Endodermal cell (in vitro differentiated cells): ENCODE results near the gene STK17B. TPM values are rescaled to one million over a fixed set of nuclear protein-coding genes. Genes with fewer than 3 reads are reported as not detected.

Experiments used
- DNase-seq: peaks from one replicate; pipeline ENCODE4 v3.0.0-alpha.2; 2017
- H3K27ac ChIP-seq: 2 replicates; pipeline ENCODE4 v1.5.1; 2013; ENCODE audit warnings: mild to moderate bottlenecking, low read depth, low read length, moderate library complexity
- H3K27me3 ChIP-seq: 2 replicates; pipeline ENCODE4 v1.6.1; 2013; ENCODE audit warnings: mild to moderate bottlenecking, low read length, moderate library complexity; ENCODE audit not compliant: insufficient read depth, control insufficient read depth, poor library complexity, severe bottlenecking
- H3K36me3 ChIP-seq: 2 replicates; pipeline ENCODE4 v1.7.0; 2013; ENCODE audit warnings: mild to moderate bottlenecking, low read length, moderate library complexity; ENCODE audit not compliant: control insufficient read depth, insufficient read depth
- H3K4me1 ChIP-seq: one replicate; pipeline ENCODE4 v1.7.0; 2013; ENCODE audit warnings: low read length; ENCODE audit not compliant: control insufficient read depth, insufficient read depth
- H3K4me3 ChIP-seq: 2 replicates; pipeline ENCODE4 v1.5.1; 2013; ENCODE audit warnings: mild to moderate bottlenecking, low read length, moderate library complexity
- H3K9ac ChIP-seq: 2 replicates; pipeline ENCODE4 v1.6.1; 2013; ENCODE audit warnings: mild to moderate bottlenecking, low read length, moderate library complexity; ENCODE audit not compliant: poor library complexity, severe bottlenecking; ENCODE audit errors: extremely low read depth
- H3K9me3 ChIP-seq: 2 replicates; pipeline ENCODE4 v1.6.1; 2013; ENCODE audit warnings: mild to moderate bottlenecking, low read length, moderate library complexity; ENCODE audit not compliant: control insufficient read depth
- H3K27ac Mint-ChIP-seq: 2 replicates; pipeline ENCODE4 v1.8.0; 2020; ENCODE audit warnings: mixed read lengths
- H3K27me3 Mint-ChIP-seq: 2 replicates; pipeline ENCODE4 v1.8.0; 2021; ENCODE audit warnings: mild to moderate bottlenecking, mixed read lengths; ENCODE audit not compliant: insufficient read depth
- H3K36me3 Mint-ChIP-seq: 2 replicates; pipeline ENCODE4 v1.8.0; 2020; ENCODE audit warnings: low read depth, mixed read lengths
- H3K4me1 Mint-ChIP-seq: 2 replicates; pipeline ENCODE4 v1.8.0; 2020; ENCODE audit warnings: mixed read lengths
- H3K4me3 Mint-ChIP-seq: 2 replicates; pipeline ENCODE4 v1.8.0; 2020; ENCODE audit warnings: mild to moderate bottlenecking, moderate library complexity, mixed read lengths
- H3K9me3 Mint-ChIP-seq: 2 replicates; pipeline ENCODE4 v1.8.0; 2020; ENCODE audit warnings: mild to moderate bottlenecking, mixed read lengths
- WGBS, 2 experiments: methylation state at CpG; one replicate each; pipeline versions ENCODE4 v1.1.5 to v1.1.7; 2013; ENCODE audit warnings: missing lambda C conversion rate in 2 of 2, mixed read lengths in 1 of 2; ENCODE audit not compliant: insufficient coverage in 1 of 2, insufficient read length in 1 of 2; 5-methylcytosine and 5-hydroxymethylcytosine counted together
- total RNA-seq, 2 donors: library from RNA; stranded (reverse); fragmentation: NEBNext Ultra II Directional in 1 of 2; extraction: Animal tissue kit (Norgen Biotek cat#: 25700) in 1 of 2; gene quantifications; 2 replicates in 1 of 2; 3 replicates in 1 of 2; pipeline ENCODE4 v1.2.1, GENCODE V29; 2021
- TF ChIP-seq, protein P1 (sequence below): fragments of 200-600 bp; sonication (generic); conservative IDR thresholded peaks from 2 replicates; pipeline ENCODE4 v1.5.0; 2021; ENCODE audit warnings: antibody characterized with exemption, mild to moderate bottlenecking

STK17B gene
- total RNA-seq, 2 donors from 2014 or later: 6.2 to 10.8 TPM

DNA sequence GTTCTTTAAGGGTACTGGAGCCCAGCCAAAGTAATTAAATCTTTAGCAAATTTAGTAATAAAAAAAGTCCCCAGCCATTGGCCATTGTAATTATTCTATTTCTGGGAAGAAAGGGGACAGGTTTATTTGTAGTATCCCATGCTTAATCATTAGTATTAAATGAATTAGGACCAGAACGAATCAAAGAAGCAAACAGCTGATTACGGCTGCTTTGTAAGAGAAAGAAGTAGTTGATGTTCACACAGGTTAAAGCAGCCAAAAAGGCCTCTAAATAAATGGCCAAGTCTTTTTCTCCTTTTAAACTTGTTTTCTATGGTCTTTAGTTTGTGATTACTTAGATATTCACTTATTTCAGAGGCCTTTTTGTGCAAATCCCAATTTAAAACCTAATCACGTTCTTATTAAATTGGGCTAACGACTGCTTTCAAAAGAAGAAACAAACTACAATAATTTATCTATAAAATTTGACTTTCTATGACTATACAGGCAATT is 54.1 kb downstream of the STK17B start:
- no peak overlapping the region for H3K27ac ChIP-seq
- no peaks in the 10 kb centered on the region for H3K36me3 ChIP-seq
- peaks cover 3% of the 10 kb centered on the region for H3K4me1 ChIP-seq
- Mint-ChIP-seq H3K36me3 (no peaks in the 10 kb centered on the region), H3K4me1 (peaks cover 16% of the 10 kb centered on the region), H3K27ac (no peak overlapping the region), H3K9me3 (no peaks in the 10 kb centered on the region), H3K4me3 (no peak overlapping the region), H3K27me3 (no peaks in the 10 kb centered on the region)
- H3K9me3 ChIP-seq: no peaks in the 10 kb centered on the region
- TF ChIP-seq, protein P1, sequence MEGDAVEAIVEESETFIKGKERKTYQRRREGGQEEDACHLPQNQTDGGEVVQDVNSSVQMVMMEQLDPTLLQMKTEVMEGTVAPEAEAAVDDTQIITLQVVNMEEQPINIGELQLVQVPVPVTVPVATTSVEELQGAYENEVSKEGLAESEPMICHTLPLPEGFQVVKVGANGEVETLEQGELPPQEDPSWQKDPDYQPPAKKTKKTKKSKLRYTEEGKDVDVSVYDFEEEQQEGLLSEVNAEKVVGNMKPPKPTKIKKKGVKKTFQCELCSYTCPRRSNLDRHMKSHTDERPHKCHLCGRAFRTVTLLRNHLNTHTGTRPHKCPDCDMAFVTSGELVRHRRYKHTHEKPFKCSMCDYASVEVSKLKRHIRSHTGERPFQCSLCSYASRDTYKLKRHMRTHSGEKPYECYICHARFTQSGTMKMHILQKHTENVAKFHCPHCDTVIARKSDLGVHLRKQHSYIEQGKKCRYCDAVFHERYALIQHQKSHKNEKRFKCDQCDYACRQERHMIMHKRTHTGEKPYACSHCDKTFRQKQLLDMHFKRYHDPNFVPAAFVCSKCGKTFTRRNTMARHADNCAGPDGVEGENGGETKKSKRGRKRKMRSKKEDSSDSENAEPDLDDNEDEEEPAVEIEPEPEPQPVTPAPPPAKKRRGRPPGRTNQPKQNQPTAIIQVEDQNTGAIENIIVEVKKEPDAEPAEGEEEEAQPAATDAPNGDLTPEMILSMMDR: no peak
- no peak for DNase-seq
- no peaks in the 10 kb centered on the region for H3K27me3 ChIP-seq
- 91 to 100% methylated on average over 1 to 4 of the region's 4 CpGs for WGBS, 2 experiments
- H3K9ac ChIP-seq: no peak overlapping the region
- H3K4me3 ChIP-seq: no peak overlapping the region

DNA sequence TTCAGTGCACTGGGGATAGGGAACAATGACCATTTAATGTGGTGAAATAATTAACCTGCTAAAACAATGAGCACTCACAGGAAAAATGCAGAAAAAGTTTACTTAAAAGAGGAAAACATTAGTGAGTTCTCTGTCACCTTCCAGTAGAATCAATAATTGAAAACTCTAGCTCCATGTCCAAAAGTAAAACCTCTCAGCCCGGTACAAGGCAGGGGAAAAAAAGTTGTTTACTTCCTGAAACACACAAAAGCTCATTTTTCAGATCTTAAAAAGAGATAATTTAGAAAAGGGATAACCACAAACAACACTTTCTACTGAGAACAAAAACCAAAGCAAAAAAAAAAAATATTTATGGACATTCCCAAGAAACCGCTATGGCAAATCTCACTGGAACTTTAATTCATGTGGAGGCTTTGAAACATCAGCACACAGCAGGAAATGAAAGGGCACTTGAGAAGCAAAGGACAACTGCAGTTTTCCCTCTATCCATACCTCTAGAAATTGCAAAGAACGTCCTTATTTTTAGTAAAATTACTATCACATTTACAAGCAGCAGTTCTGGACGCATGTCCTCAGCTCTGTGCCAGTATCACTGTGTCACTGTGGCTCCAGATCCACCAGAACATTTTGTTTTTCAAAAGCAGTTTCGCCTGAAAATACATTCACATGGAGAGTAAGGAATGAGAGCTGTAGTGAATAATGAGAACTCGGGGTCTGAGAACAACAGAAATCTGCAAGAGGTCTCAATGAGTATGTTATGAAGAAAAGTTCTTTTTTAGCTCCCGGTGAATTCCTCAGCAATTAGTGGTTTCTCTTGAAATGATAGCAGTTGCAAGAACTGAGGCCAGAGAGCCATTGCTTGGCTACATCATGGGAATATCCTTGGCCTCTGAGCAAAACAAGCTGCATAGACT is 58.1 kb downstream of the STK17B start:
- Mint-ChIP-seq H3K36me3 (no peaks in the 10 kb centered on the region), H3K9me3 (no peaks in the 10 kb centered on the region), H3K4me1 (peaks cover 23% of the 10 kb centered on the region), H3K4me3 (peak overlapping the region; percentile 7), H3K27me3 (no peaks in the 10 kb centered on the region), H3K27ac (peak overlapping the region; percentile 95)
- no peak overlapping the region for H3K4me3 ChIP-seq
- DNase-seq: peak; percentile 59
- H3K36me3 ChIP-seq: no peaks in the 10 kb centered on the region
- no peaks in the 10 kb centered on the region for H3K9me3 ChIP-seq
- no peaks in the 10 kb centered on the region for H3K27me3 ChIP-seq
- H3K4me1 ChIP-seq: peaks cover 4% of the 10 kb centered on the region
- H3K9ac ChIP-seq: no peak overlapping the region
- peak overlapping the region; percentile 97 for H3K27ac ChIP-seq
- TF ChIP-seq, protein P1: no peak
- 32 to 43% methylated on average over 5 to 7 of the region's 7 CpGs for WGBS, 2 experiments

DNA sequence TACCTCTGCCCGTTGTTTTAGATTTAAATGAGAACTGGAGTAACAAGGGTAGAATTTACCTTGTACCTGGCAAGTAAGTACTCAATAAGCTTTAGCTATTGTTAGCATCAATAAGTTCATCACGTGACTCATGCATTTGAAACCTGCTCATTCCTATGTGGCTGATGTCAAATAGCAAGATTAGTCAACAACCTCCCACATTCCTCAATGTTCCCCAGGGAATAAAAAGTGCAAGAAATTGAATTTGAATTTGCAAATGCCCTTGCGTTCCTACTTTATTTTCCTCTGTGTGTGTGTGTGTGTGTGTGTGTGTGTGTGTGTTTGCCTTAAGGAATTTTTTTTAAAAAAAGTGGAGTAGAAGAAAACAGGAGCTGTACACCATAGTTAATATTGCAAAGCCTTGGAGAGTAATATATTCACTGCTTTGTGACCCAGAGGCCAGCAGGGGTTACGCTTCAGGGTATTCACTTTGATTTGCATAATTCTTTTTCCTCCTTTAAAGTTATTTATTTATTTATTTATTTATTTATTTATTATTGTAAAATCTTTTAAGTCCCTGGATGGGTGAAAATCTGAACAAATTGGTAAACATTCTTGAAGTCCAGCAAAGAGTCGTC is 58.9 kb downstream of the STK17B start:
- Histone ChIP-seq H3K4me1 (peaks cover 4% of the 10 kb centered on the region), H3K27me3 (no peaks in the 10 kb centered on the region), H3K9me3 (no peaks in the 10 kb centered on the region), H3K27ac (peak overlapping the region; percentile 97), H3K9ac (no peak overlapping the region), H3K36me3 (no peaks in the 10 kb centered on the region), H3K4me3 (no peak overlapping the region)
- H3K9me3 Mint-ChIP-seq: no peaks in the 10 kb centered on the region
- no peaks in the 10 kb centered on the region for H3K36me3 Mint-ChIP-seq
- 56 to 63% methylated on average over 2 to 5 of the region's 5 CpGs for WGBS, 2 experiments
- H3K27me3 Mint-ChIP-seq: no peaks in the 10 kb centered on the region
- H3K27ac Mint-ChIP-seq: peak overlapping the region; percentile 72
- no peak overlapping the region for H3K4me3 Mint-ChIP-seq
- peaks cover 23% of the 10 kb centered on the region for H3K4me1 Mint-ChIP-seq
- TF ChIP-seq, protein P1: no peak
- no peak for DNase-seq
